Stimulated activated CD4-positive, alpha-beta T cell treated with anti-CD3 and anti-CD28 coated beads, Interleukin-4, amount 100 ng/mL, for 24 hours (primary cell): ENCODE data around the gene MMS19.

Experiments used
- DNase-seq: peaks from one replicate; pipeline ENCODE4 v3.0.0-alpha.2; 2020

The MMS19 gene, protein sequence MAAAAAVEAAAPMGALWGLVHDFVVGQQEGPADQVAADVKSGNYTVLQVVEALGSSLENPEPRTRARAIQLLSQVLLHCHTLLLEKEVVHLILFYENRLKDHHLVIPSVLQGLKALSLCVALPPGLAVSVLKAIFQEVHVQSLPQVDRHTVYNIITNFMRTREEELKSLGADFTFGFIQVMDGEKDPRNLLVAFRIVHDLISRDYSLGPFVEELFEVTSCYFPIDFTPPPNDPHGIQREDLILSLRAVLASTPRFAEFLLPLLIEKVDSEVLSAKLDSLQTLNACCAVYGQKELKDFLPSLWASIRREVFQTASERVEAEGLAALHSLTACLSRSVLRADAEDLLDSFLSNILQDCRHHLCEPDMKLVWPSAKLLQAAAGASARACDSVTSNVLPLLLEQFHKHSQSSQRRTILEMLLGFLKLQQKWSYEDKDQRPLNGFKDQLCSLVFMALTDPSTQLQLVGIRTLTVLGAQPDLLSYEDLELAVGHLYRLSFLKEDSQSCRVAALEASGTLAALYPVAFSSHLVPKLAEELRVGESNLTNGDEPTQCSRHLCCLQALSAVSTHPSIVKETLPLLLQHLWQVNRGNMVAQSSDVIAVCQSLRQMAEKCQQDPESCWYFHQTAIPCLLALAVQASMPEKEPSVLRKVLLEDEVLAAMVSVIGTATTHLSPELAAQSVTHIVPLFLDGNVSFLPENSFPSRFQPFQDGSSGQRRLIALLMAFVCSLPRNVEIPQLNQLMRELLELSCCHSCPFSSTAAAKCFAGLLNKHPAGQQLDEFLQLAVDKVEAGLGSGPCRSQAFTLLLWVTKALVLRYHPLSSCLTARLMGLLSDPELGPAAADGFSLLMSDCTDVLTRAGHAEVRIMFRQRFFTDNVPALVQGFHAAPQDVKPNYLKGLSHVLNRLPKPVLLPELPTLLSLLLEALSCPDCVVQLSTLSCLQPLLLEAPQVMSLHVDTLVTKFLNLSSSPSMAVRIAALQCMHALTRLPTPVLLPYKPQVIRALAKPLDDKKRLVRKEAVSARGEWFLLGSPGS

DNA sequence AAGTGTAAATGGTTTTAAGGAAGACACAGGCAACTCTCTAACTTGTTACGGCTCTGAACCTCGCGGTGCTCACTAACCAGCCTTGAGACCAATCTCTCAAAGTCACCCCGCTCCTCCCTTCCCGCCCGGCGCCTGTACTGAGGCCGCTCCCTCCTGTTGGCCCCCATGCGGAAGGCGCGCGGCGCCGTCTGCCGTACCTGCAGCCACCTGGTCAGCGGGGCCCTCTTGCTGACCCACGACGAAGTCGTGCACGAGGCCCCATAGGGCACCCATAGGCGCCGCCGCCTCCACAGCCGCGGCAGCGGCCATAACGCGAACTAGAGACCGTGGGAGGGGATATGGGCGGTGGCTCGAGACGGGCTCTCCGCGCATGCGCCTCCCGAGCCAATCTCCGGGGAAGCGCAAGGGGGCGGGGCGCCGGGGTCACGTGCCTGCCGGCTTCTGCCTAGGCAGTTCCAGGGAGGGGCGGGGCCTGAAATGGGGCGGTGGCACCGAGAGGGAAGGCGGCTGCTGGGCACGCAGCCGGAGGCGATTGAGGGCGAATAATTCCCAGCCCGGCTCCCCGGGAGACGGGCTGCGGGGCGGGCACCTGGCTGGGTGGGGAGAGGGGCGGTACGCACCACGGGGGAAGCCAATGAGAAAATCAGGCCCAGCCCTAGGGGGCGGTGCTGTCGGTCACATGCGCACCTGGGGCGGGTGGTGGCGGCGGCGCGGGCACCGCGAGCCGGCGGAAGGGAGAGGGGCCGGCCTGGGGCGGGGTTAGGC, at the start of gene MMS19:
MMS19 (minus strand) TSS at position 347 of the 765 bp plus-strand sequence; CDS start at position 309, 38 bp downstream.
- DNase-seq = peak; percentile 100

DNA sequence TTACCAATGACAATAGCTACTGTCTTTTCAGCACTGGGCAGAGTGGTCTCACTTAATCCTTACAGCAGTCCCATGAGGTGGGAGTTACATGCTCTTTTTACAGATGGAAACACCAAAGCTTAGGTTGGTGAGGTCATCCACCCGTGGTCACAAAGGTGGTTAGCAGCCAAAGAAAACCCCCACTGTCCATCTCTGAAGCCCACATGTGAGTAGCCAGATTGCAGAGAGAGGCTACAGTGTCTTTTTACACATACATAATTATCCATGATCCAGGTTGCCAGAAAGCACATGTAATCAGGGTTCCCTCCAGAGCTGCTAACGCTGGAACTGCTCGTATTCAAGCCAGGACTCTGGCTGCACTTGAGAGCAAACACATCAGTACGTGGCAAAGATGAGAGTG, 49.7 kb upstream of the MMS19 start:
- DNase-seq = no peak

DNA sequence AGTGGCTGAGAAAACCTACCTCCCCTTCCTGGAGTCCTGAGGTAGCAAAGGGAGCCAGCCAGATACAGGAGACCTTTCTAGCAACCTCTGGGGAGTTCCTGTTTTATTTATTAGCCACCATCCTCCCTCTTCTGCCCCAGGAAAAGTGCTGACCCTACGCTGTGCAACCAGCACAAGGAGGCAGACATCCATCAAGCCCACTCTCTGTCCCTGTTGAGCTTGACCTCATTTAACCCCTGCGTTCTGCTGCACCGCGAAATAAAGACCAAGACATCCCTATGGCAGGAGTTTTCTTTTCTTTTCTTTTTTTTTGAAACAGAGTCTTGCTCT, 49.0 kb upstream of the MMS19 start:
- DNase-seq = no peak

DNA sequence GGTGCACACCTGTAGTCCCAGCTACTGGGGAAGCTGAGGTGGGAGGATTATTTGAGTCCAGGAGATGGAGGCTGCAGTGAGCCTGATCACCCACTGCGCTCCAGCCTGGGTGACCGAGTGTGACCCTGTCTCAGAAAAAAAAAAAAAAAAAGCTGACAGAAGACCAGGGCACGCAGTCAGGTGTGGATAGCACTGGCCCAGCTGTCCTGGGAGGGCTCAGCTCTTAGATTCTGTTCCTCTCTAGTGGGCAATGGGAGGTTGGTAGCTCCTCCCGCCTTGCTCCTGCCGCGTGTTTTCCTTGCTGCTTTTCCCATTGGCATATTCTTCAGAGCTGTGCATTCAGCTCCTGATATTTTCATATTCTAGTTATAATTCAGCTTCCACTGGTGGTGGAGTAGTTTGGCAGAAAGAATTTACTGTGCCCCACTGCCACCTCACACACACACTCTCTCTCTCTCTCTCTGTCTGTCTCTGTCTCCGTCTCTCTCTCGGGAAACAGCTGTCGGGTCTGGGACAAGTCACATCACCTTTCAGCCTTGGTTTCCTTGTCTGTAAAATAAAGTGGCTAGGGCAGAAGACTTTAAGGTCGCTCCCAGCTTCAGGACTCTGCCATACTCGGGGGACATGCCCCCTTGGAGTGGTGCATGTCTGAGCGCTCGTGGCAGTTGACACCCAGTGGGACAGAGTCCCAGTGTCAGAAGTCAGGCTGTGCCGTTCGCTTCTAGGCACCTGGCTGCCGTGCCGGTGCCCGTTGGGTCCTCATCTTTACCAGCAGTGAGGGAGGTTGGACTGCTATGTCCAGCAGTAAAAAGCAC, 48.4 kb upstream of the MMS19 start:
- DNase-seq = no peak

DNA sequence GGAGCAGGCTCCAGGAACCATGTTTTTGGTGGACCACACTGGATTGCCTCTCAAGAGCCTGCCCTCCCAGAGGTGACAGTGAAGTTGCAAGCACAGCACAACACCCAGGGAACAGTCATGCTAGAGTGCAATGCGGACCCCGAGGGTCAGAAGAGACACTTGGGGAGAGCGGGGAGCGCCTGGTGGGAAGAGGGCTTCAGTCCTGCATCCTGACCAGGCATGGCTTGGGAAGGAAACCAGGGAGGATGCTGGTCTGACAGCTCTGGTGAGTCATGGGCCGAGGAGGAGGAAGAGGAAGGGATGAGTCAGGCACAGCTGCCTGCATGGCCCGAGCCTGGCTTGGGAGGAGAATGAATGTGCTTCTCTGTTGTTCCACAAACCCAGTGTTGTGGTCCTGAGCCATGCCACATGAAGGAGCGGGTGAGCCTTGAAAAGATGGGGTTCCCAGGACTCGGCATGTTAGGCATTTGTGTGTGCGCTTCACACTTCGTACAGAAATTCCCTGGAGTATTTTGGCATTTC, 44.9 kb upstream of the MMS19 start:
- peak; percentile 72 for DNase-seq

DNA sequence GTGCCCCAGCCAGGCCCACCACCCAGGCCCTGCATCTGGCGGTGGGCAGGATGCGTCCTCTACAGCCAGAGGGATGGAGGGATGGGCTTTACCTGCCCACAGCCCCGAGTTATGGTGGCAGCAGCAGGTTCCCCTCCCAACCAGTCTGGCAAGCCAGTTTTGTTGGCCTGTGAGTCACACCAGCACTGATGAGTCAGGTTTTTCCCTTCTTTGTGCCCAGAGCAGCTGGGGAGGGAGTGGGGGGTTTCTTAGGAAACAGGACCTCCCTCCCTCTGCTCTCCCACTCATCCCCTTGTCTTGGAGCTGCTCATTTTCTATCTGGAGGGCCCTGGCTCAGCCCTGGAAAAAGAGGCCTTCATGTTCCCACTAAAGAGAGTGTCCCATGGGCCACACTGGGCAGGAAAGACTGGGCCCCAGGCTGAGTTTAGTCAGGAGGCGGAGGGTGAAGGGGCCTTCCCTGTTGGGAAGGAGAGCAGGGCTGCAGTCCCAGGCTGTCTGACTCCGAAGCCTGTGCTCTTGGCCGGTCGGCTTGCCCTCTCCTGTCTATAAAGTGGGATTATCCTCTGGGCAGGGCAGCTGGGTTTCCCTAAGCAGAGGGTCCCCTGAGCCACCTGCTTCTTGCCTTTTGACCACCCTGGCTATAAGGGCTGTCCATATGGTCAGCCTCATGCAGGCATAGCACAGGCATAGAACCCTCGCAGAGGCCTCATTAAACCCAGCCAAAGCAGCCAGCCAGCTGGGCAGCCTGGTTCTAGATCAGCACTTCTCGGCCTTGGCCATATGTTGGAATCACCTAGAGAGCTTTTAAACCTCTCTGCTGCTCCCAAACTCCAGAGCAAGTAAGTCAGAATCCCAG, 44.2 kb upstream of the MMS19 start:
- DNase-seq = peak; percentile 61

DNA sequence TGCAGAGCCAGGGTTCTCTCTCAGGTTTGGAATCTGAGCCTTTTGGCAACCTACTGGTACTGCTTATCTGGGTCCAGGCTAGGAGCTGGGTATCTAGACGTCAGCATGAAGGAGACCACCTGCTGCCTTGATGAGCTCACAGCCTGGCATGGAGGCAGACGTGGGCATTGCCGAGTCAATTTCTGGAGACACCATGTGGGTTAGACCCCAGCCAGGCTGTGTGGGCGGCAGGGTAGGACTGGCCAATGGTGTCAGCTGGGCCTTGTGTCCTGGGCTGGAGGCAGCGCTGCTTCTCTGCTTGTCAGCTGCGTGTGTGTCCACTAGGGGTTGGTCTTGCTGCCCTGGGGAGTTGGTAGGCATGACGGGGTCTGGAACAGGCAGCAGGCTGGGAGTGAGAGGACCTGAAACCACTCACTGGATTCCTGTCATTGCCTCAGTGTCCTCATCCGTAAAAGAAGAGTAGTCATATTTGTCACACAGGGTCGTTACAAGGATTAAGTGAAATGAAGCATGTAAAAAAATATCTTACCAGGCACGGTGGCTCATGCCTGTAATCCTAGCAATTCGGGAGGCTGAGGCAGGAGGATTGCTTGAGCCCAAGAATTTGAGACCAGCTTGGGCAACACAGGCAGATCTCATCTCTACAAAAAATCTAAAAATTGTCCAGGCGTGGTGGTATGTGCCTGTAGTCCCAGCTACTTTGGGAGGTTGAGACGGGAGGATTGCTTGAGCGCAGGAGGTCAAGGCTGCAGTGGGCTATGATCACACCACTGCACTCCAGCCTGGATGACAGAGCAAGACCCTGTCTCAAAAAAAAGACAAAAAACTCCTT, 42.7 kb upstream of the MMS19 start:
- no peak for DNase-seq

DNA sequence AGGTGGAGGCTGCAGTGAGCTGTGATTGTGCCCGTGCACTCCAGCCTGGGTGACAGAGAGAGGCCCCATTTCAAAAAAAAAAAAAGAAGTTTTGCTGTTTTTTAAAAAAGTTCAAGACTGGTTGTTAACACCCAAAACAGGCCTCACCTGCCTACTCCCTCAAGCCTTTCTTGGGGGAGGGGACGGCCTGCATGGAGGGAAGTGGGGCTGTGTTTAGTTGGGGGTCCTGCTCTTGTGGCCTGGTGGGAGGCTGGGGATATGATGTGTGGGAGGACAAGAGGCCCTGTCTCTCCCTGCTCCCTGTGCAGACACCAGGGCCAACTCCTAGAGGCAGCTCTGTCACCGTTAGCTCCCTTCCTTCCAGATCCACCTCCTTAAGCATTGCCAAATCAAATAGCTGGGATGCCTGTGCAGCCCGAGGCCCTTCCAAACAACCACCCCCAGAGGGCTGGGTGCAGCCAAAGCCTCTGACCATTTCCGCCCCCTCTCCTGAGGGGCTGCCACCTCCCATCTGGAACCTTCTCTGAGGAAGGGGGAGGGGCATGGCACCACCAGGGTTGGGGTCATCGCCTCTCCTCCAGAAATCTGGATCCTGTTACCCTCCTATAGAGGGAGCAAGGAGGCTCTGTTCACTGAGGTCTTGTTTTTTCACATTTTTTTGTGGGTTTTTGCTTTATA, 41.4 kb upstream of the MMS19 start:
- DNase-seq = no peak

DNA sequence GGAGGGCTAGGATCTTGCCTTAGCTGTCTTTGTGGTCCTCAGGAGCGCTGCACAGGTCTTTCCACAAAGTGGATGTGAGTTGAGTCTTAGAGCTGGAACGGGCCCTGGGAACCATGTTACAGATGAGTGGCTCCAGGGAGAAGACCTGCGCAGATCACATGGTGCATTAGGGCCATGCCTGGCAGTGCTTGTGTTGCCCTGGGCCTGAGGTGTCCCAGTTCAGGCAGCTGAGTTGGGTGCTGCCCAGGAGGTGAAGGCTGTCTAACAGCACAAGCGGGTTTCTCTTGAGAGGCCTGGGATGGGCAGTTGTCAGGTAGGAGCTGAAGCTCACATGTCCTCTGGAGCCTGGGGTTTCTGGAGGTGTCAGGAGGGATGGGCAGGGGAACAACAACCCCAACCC, 40.6 kb upstream of the MMS19 start:
- DNase-seq = no peak

DNA sequence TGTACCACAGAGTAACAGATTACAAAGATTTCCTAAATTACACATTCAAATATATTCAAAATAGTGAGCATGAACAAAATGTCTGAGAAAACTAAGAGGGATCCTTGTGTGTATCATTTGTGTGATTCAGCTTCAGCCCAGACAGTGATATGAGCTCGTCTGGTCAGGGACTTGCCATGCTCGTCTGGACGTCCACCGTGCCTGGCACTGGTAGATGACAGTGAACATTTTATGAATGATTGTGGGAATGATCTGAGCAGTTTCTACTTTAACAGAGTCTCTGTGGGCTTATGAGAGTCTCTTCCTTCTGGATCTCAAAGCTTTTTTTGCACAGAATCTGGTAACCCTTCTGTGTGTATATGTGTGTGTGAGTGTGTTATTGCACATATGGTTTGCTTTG, 40.2 kb upstream of the MMS19 start:
- DNase-seq = no peak

DNA sequence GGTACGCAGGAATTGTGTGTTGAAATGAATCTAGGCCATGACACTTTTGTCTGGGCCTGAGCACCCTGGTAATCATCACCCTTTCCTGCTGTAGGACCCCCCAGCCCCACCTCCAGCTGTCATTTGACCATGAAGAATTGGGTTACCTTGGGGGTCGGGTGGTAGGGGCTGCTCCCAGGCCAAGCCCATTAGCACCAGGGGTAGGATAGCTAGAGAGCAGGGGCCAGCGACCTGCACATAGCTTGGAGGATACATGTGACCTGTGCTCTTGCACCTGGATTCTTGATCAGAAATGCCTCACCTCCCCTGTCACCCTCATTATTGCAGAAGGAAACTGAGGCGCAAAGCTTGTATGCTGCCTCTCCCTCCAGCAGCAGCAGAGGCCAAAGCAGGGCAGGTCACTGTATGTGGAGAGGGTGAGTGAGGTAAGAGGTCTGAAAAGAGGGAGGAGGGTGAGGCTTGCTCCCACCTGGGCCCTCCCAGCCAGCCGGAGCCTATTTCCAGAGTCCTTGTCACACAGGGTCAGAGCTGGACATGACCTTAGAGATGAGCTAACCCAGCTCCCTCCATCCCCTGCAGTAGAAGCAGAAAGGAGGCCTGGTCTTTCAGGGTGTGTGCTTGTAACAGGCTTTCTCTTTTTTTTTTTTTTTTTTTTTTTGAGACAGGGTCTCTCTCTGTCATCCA, 39.1 kb upstream of the MMS19 start:
- no peak for DNase-seq

DNA sequence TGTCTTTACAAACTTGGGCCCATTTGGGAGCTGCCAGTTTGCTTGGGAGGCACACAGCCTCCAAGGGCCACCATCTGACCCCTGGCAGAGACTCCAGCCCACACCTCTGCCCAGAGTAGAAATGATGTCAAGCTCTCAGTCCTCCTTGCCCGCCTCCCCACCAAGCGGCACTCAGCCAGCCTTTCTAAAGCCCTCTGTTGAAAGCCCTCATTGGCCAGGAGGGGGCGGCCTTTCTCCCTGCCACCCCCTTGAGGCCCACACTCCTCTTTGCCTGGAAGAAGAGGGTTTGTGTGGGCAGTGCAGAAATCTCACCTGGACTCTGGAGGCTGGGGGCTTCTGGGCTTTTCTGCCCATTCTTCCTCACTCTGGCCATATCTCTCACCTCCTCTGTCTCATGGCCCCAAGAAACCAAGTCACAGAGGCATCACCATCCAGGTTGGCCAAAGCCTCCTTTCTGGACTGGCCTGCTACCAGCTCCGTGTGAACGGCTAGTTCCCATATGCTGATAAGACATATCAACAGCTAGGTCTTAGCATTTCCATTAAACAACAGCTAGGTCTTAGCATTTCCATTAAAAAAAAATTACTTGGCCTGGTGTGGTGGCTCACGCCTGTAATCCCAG, 36.6 kb upstream of the MMS19 start:
- DNase-seq = peak; percentile 46

DNA sequence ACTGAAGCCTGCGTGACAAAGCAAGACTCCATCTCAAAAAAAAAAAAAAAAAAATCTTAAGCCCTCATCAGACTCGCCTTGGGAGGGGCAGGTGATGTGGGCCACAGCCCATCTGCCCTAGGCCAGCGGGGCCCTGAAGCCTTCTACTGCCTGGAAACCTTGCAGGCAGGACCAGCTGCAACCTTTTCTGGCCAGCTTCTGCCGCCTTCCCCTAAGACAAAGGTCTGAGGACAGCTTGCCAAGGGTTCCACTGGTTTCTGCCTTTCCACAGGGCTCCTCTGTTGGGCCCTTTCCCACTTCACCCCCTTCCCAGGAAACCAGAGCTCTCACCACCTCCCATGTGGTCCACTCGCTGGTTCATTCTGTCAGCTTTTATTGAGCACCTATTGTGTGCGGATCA, 35.7 kb upstream of the MMS19 start:
- DNase-seq = no peak

DNA sequence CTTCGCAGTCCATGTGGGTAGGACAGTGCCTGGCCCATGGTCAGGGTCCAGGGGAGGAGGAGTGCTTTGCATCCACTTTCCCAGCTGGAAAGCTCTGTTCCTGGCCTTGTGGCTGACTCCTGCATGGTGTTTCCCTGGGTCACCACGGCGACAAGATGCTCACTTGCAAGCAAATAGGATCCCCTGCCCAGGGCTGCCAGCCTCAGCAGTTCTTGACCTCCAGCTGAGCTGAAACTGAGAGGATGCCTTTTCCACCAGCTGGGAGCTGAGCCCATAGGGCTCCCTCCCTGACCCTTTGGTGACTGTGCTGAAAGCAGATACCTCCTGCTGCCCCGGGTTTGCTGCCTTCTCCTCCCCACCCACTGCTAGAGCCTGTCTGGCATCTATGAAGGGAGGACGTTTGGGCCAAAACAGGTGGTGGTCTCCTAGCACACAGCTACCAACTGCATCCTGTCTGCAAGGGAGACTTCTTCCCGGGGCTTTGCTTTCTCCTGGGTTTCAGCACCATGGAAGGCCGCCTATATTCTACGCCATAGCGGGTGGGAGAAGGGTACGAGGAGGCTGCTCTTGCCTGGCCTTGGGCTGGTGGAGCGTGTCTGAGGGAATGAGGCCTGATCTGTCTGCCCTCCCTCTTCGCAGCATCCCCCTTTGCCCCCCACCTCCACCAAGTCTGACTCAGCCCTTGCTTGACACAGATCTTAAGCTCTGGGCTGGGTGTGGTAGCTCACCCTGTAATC, 34.9 kb upstream of the MMS19 start:
- no peak for DNase-seq

DNA sequence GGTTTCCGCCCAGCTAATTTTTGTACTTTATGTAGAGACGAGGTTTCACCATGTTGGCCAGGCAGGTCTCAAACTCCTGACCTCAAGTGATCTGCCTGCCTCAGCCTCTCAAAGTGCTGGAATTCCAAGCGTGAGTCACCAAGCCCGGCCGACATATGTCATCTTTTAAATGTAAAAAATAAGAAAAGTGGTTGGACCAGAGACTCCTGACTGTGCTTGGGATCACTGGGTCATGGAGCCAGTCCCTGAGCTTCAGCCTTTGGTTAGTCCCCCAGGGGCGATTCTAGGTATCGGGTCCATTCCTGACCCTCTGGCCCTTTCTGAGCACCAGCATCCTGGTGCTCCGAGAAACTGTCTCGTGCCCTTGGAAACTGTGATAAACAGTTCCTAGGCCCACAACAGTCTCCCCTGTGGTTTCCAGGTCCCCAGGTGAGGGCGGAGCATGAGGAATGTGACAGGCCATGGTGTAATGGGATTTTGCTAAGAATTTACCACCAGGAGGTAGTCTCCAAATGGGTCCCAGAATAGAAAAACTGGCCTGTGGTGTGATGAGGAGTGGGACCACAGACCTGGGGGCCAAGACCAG, 33.3 kb upstream of the MMS19 start:
- no peak for DNase-seq

DNA sequence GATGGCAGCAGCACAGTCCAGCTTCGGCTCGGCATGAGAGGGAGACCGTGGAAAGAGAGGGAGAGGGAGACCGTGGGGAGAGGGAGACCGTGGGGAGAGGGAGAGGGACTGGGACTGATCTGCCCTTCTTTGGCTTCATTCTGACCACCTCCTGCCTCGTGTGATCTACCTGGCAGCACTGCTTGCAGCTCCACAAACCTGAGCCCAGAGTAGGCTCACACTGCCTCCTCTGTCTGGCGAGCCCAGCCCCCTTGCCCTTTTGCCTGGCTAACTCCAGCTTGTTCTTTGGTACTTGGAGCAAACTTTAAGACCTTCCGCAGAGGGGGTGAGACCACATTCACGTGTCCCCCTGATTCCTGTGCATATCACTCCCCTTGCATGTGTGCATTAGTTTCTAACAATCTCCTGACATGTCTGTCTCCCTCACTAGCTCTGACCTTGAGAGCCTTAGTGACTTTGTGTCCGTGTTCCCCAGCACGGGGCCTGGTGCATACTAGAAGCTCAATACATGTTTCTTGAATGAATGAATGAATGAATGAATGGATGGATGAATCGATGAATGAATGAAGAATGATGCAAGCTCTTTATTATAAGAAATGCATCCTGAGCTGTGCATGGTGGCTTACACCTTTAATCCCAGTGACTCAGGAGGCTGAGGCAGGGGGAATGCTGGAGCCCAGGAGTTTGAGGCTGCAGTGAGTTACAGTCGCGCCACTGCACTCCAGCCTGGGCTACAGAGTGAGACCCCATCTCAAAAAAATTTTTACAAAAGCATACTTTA, 31.7 kb upstream of the MMS19 start:
- no peak for DNase-seq
